Prostate gland (tissue), 1 donor: ENCODE results near the gene SUGCT.

Experiments used
- POLR2A ChIP-seq: fragments of 450-650 bp; IDR thresholded peaks from one replicate; pipeline ENCODE4 v1.6.1; 2016; ENCODE audit warnings: antibody characterized with exemption, mild to moderate bottlenecking
- POLR2AphosphoS5 ChIP-seq: sonication (generic); formaldehyde crosslinking; IDR thresholded peaks from one replicate; pipeline ENCODE4 v1.6.1; 2017; ENCODE audit warnings: antibody characterized with exemption

- TF ChIP-seq POLR2AphosphoS5 (no peak), POLR2A (no peak)
Observed at GRCh38 chr7:40711706-40712105, 576.9 kb downstream of the SUGCT start.
